A673 (cell line): ENCODE results near the gene IGLL1.

ENCODE experiments used
- EZH2 ChIP-seq: fragments of 200-600 bp; sonication (generic); IDR thresholded peaks from 2 replicates; pipeline ENCODE4 v1.6.1; 2017; ENCODE audit warnings: borderline replicate concordance, low read depth, mild to moderate bottlenecking, mixed read lengths, antibody characterized with exemption, low read length; ENCODE audit not compliant: poor library complexity, severe bottlenecking
- TF ChIP-seq, protein P1 (sequence below): fragments of 300-800, 200-600 bp; sonication (generic); conservative IDR thresholded peaks from 2 replicates; pipeline ENCODE4 v1.5.1; 2017; ENCODE audit warnings: low read depth, mild to moderate bottlenecking, antibody characterized with exemption, low read length, moderate library complexity, mixed read lengths

DNA sequence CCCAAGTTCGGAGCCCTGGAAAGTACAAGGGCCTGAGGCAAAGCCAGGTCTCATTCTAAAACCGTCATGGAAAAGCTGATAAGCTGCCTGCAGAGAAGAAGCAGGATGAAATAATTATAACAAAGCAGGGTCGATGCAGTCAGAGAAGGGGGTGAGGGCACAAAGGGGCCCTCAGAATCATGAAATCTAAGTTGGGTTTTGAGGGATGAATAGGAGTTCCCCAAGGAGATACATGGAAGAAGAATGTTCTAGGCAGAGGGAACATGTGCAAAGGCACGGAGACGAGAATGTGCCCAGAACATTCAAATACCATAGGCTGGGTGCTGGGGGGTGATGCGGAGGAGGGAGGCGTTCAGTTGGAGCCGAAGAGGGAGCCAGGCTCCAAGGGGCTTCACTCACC lies 25.0 kb downstream of the IGLL1 start:
- TF ChIP-seq, protein P1, sequence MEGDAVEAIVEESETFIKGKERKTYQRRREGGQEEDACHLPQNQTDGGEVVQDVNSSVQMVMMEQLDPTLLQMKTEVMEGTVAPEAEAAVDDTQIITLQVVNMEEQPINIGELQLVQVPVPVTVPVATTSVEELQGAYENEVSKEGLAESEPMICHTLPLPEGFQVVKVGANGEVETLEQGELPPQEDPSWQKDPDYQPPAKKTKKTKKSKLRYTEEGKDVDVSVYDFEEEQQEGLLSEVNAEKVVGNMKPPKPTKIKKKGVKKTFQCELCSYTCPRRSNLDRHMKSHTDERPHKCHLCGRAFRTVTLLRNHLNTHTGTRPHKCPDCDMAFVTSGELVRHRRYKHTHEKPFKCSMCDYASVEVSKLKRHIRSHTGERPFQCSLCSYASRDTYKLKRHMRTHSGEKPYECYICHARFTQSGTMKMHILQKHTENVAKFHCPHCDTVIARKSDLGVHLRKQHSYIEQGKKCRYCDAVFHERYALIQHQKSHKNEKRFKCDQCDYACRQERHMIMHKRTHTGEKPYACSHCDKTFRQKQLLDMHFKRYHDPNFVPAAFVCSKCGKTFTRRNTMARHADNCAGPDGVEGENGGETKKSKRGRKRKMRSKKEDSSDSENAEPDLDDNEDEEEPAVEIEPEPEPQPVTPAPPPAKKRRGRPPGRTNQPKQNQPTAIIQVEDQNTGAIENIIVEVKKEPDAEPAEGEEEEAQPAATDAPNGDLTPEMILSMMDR, result no peak
- TF ChIP-seq EZH2, result no peak
